AG20443 (cell line): Measurements from ENCODE around the gene GPR61.

ENCODE experiments used
- DNase-seq: peaks from one replicate; pipeline ENCODE4 v3.0.0; 2012; ENCODE audit warnings: low spot score, mixed read lengths

Gene GPR61, protein sequence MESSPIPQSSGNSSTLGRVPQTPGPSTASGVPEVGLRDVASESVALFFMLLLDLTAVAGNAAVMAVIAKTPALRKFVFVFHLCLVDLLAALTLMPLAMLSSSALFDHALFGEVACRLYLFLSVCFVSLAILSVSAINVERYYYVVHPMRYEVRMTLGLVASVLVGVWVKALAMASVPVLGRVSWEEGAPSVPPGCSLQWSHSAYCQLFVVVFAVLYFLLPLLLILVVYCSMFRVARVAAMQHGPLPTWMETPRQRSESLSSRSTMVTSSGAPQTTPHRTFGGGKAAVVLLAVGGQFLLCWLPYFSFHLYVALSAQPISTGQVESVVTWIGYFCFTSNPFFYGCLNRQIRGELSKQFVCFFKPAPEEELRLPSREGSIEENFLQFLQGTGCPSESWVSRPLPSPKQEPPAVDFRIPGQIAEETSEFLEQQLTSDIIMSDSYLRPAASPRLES

DNA sequence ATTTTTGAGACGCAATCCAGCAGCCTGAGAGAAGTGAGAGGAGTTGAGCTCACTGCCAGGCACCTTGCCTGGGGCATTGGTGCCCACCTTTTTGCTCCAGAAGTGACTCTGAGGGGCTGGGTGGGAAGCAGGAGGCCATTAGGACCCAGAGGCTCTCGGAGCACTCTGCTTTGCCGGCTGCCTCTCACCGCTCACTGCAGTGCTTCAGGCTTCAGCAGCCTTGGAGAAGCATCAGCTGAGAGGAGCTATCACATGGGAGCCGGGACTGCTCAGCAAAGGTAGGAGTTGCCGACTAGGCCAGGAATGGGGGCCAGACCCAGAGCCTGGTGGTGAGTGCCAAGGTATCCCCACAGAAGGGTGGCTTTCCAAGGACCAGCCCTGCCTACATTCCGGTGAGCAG is at the start of gene GPR61:
Gene GPR61, plus strand, starts transcription at position 197 of the 400 bp plus-strand sequence. CDS start 3,151 bp downstream, outside the sequence.
- no peak for DNase-seq

DNA sequence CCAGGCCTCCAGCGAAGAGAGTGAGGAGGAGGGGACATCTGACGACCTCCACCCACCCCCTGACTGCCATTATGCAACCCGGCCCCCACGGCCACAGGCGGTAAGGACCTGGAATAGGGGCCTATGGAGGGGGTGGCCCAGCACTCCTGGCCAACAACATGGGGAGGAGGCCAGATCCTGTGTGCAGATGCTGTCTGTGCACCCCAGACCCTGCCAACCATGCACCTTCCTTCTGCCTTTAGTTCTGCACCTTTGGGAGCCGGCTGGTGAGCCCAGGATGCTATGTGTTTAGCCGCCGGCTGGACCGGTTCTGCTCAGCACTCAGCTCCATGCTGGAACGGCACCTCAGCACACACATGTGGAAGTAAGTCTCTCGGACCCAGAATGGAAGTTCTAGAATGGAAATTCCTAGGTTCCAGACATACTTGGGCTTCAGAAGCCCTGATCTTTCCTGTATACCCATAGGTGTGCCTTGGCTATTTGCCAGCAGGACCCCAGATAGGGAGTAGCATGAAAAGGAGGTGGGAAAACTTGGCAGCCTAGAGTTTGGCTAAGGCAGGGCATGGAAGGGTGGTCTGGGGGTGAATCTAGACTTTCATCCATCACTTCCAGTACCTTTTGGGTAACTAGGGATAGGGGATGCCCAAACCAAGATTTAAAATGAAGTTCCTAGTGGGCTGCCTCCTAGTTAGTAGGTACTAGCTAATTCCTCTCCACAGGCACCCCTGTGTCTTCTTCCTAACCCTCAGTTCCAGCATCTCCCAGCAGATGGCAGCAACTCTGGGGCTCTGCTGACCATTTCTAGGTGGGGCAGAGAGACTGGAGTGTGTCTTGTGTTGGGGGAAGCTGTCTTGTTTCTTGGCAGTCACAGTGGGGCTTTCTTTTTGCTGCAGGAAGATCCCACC is 49.4 kb upstream of the GPR61 start:
- peak; percentile 84 for DNase-seq

DNA sequence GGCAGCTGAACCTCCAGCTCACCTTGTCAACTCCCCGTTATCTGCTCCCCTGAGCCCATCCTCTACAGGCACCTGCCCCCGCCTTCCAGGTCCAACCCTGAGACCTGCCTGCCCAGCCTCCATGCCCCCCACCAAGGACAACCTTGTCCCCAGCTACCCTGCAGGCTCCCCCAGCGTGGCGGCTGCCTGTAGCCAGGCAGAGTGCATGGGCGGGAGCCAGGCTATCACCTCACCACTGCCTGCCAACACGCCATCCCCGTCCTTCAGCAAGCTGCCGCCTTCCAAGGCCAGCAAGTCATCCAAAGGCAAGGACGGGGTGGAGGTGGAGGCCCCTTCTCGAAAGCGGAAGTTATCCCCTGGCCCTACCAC is 48.8 kb upstream of the GPR61 start:
- DNase-seq = no peak

DNA sequence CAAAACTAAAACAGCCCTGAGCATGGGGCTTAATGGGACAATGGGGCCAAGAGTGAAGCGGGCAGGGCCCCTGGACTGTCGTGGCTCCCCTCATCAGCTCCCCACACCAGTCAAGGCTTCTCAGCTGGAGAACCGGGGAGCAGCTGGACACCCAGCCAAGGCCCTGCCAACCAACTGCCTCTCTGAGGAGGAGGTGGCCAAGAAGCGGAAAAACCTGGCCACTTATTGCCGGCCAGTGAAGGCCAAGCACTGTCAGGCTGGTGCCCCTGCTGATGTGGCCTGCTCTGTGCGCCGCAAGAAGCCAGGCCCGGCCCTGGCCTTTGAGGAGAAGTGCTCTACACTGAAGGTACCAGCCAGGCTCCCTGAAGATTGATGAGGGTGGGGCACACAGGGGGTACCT is 48.3 kb upstream of the GPR61 start:
- DNase-seq = no peak

DNA sequence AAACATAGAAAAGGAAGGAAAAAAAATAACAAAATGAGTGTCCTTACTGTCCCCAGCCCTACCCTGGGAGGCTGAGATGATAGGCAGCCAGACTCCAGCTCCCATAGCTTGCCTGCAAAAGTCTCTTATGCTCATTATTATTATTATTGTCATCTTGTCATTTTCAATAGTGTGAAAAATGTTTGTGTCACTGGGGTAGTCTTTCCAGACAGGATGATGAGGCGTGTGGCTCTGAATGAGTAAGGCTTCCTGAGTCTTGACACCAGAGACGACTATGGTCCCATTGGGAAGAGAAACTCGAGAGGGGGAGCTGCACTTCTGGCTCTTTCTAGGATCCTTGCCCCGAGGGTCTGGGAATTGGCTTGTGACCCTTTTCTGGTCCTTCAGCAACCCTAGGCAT is 46.9 kb upstream of the GPR61 start:
- no peak for DNase-seq

DNA sequence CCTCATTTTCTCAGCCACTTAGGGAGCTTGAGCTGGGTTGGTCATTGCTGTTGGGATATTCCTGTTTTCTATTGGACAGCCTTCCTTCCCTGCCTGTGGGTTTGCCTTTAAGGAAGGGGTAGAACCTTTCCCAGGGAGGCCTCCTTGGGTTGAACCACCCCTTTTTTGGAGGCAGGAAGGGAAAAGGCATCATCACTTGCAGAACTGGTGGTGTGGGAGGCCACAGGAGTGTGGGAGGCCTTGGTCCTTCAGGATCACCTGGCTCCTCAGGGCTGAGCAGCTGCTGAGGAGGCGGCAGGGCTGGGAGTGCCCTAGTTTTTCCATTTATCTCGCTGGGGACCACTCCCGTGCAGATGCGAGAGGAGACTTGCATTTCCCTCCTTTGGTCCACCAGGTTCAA is 46.4 kb upstream of the GPR61 start:
- no peak for DNase-seq

DNA sequence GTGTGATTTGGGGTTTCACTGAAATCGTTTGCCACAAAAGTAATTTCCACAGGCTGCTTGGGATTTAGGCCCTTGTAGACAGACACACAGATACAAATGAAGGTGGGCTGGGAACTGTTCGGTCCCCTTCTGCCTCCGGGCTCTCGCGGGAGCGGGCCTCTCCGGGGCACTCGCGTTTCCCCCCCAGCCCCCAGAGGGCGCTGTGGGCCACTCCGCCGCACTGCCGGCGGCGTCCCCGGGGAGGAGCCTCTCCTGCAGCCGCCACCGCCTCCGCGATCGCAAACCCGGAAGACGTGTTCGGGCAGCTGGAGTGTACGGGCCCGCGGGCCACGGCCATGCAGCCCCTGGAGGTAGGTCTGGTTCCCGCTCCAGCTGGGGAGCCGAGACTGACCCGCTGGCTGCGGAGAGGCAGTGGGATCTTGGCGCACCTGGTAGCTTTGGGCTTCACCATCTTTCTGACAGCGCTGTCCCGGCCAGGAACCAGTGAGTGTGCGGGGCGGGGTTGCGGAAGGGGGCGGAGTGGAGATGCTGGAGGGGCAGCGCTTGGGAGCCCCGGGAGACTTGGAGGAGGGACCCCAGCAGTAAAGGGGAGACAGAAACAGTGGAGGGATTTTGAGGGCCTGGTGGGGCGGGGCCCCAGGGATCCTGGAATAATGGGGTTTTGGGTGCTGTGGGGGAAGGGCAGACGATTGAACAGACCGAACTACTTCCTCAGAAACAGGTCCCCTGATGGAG is 45.7 kb upstream of the GPR61 start, which contains the start of gene CYB561D1:
Gene CYB561D1, plus strand, starts transcription at position 290 of the 735 bp plus-strand sequence. Its CDS starts 46 bp downstream, at position 336.
- DNase-seq = peak; percentile 95

GRCh38 chr1:109495738-109496137 is 43.9 kb upstream of the GPR61 start:
- no peak for DNase-seq

- no peak for DNase-seq
These were observed 42.1 kb upstream of the GPR61 start for GRCh38 chr1:109497449-109498160.

- peak; percentile 43 for DNase-seq
These were observed 41.4 kb upstream of the GPR61 start for GRCh38 chr1:109498161-109498801.

DNA sequence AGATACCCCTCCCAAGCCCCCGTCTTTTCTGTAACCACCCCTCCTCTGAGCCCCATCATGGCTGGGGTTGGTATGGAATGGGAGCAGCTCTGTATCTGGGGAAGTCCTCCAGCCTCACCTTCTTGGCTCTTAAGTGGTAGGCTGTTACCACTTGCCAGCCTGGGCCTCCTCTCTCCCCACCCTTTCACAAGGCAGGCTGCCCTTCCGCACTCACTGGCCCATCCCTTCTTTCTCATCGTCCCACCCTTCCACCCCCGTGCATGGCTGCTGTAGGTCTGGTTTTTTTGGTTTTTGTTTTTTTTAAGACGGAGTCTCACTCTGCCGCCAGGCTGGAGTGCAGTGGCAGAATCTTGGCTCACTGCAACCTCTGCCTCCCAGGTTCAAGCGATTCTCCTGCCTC is 40.6 kb upstream of the GPR61 start:
- no peak for DNase-seq

- DNase-seq = peak; percentile 30
These were observed 39.8 kb upstream of the GPR61 start for GRCh38 chr1:109499661-109500536.

DNA sequence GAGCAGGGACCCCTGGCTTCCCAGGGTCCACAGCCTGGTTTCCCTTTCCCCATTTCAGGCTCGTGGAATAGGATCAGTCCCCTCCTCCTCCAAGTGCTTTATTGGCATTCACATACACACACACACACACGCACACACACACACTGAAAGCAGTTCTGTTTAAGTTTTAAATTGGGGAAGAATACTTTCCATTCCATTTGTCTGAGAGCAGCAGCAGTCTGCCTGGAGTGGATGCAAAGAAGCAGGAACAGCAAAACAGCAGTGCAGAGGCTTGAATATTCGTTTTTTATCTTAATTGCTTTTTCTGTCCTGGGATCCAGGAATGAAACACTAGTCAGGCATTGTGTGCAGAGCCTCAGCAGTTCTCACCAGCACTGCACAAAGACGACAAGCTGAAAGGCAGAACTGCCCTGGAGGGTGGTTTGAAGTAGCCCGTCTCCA is 38.7 kb upstream of the GPR61 start:
- DNase-seq = peak; percentile 63

- no peak for DNase-seq
These were observed 37.9 kb upstream of the GPR61 start for GRCh38 chr1:109501644-109502363.

- DNase-seq = no peak
These were observed 37.3 kb upstream of the GPR61 start for GRCh38 chr1:109502364-109502851.

GRCh38 chr1:109503935-109504334 is 35.7 kb upstream of the GPR61 start:
- no peak for DNase-seq

GRCh38 chr1:109504974-109505373 is 34.7 kb upstream of the GPR61 start:
- DNase-seq = no peak

DNA sequence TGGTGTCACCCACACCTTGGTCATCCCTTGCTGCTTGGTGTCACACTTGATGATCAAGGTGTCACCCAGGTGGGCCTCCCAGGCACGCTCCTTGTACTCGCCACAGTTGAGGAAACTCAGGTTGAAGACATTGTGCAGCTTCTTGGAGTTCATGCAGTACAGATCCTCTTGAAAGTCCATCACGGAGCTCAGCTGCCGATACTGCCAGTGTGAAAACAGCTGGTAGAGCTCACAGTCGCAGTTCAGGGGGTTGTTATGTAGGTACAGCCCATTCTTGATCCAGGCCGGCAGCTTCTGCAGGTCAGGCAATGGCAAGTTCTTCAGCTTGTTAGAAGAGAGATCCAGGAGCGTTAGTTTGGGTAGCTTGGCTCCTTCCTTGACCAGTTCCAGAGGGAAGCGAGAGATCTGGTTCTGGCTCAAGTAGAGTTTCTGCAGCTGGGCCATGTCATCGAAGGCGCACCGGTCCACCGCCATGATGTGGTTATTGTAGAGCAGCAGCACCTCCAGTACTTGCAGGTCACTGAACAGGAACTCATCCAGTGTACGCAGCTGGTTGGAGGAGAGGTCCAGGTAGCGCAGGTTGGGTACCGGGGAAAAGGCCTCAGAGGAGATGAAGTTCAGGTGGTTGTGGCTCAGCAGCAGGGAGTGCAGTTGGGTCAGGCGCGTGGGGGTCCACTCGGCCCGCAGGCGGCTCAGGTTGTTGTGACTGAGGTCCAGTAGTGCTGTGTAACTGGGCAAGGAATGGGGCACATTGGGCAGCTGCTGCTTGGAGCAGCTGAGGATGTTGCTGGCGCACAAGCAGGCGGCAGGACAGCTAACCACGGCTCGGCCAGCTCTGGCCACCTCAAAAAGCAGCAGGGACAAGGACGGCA is 31.4 kb upstream of the GPR61 start:
- DNase-seq = no peak
